B cell (primary cell): ENCODE results near the gene COL5A2. TPM values are rescaled to one million over a fixed set of nuclear protein-coding genes. Genes with fewer than 3 reads are reported as not detected.

Experiments used
- ATAC-seq: fragments of 200-7000 bp; cut with Tn5 transposase; one replicate; pipeline ENCODE4 v1.10.0; 2021; ENCODE audit warnings: low read depth, mild to moderate bottlenecking, moderate number of reproducible peaks, moderate library complexity
- CTCF ChIA-PET: fragments of 350-600 bp; sonication (Branson Sonifier 250); formaldehyde crosslinking; loops from one replicate; lab custom pipeline; 2021; ENCODE audit warnings: antibody characterized with exemption, inconsistent platforms; lab: Charles Lee
- POLR2A ChIA-PET: fragments of 350-600 bp; sonication (Branson Sonifier 250); formaldehyde crosslinking; loops from one replicate; lab custom pipeline; 2021; ENCODE audit warnings: antibody characterized with exemption; lab: Charles Lee
- DNase-seq: peaks from one replicate; pipeline ENCODE4 v3.0.0; 2013
- H2AFZ ChIP-seq: 2 replicates; pipeline ENCODE4 v1.6.1; 2012; ENCODE audit warnings: mild to moderate bottlenecking, low read depth, low read length; ENCODE audit not compliant: insufficient read depth, poor library complexity, severe bottlenecking
- H3K27ac ChIP-seq, 2 donors: 1 replicate in 1 of 2; 2 replicates in 1 of 2; pipeline ENCODE4 v1.5.1; 2012 to 2013; ENCODE audit warnings: low read length in 2 of 2, mild to moderate bottlenecking in 2 of 2, moderate library complexity in 1 of 2
- H3K27me3 ChIP-seq, 4 experiments: fragments of 200-600 bp in 1 of 4; sonication (generic) in 1 of 4; replicated peaks in 1 of 4; 1 replicate in 2 of 4; 2 replicates in 2 of 4; pipeline versions ENCODE4 v1.6.1 to v1.7.0; 2013 to 2016; ENCODE audit warnings: low read length in 3 of 4, mild to moderate bottlenecking in 2 of 4, mixed read lengths in 1 of 4, moderate library complexity in 1 of 4; ENCODE audit not compliant: insufficient read depth in 4 of 4, control insufficient read depth in 3 of 4; ENCODE audit errors: control extremely low read depth in 1 of 4
- H3K36me3 ChIP-seq, 2 experiments: replicated peaks in 1 of 2; 1 replicate in 1 of 2; 2 replicates in 1 of 2; pipeline versions ENCODE4 v1.6.1 to v1.7.1; 2013; ENCODE audit warnings: low read length in 1 of 2; ENCODE audit not compliant: insufficient read depth in 2 of 2, control insufficient read depth in 1 of 2; ENCODE audit errors: control extremely low read depth in 1 of 2, extremely low read depth in 1 of 2
- H3K4me1 ChIP-seq, 2 donors: fragments of 200-600 bp in 1 of 2; sonication (generic) in 1 of 2; 1 replicate in 1 of 2; 2 replicates in 1 of 2; pipeline versions ENCODE4 v1.5.1 to v1.6.1; 2013 to 2017; ENCODE audit warnings: low read length in 2 of 2; ENCODE audit not compliant: control insufficient read depth in 2 of 2, insufficient read depth in 2 of 2
- H3K4me2 ChIP-seq: replicated peaks from 2 replicates; pipeline ENCODE3; 2012; ENCODE audit warnings: mild to moderate bottlenecking, low read depth, low read length; ENCODE audit not compliant: poor library complexity, severe bottlenecking
- H3K4me3 ChIP-seq, 5 experiments: fragments of 200-600 bp in 1 of 5; sonication (generic) in 1 of 5; 1 replicate in 3 of 5; 2 replicates in 2 of 5; pipeline versions ENCODE4 v1.5.1 to v1.7.0; 2011 to 2016; ENCODE audit warnings: low read length in 4 of 5, mild to moderate bottlenecking in 4 of 5, low read depth in 2 of 5, control low read depth in 1 of 5, moderate library complexity in 1 of 5; ENCODE audit not compliant: insufficient read depth in 1 of 5; ENCODE audit errors: control extremely low read depth in 1 of 5, extremely low read depth in 1 of 5
- H3K79me2 ChIP-seq: fragments of 200-600 bp; sonication (generic); one replicate; pipeline ENCODE4 v1.6.0; 2016; ENCODE audit warnings: low read length; ENCODE audit not compliant: control insufficient read depth, insufficient read depth
- H3K9ac ChIP-seq: fragments of 200-600 bp; sonication (generic); 2 replicates; pipeline ENCODE4 v1.6.1; 2017; ENCODE audit warnings: mild to moderate bottlenecking, low read length, moderate library complexity
- H3K9me3 ChIP-seq, 3 donors: one replicate each; pipeline versions ENCODE4 v1.6.1 to v1.7.1; 2013; ENCODE audit warnings: low read length in 2 of 3; ENCODE audit not compliant: control insufficient read depth in 2 of 3, insufficient read depth in 1 of 3; ENCODE audit errors: control extremely low read depth in 1 of 3
- H4K20me1 ChIP-seq: 2 replicates; pipeline ENCODE4 v1.6.0; 2012; ENCODE audit warnings: mild to moderate bottlenecking, low read length; ENCODE audit not compliant: insufficient read depth, control insufficient read depth, poor library complexity, severe bottlenecking
- H3K27ac Mint-ChIP-seq: one replicate; pipeline ENCODE4 v1.8.0; 2021; ENCODE audit warnings: mixed read lengths
- H3K27me3 Mint-ChIP-seq: one replicate; pipeline ENCODE4 v1.8.0; 2021; ENCODE audit warnings: mixed read lengths
- H3K4me1 Mint-ChIP-seq: one replicate; pipeline ENCODE4 v1.8.0; 2021; ENCODE audit warnings: mixed read lengths
- H3K4me3 Mint-ChIP-seq: one replicate; pipeline ENCODE4 v1.8.0; 2021; ENCODE audit warnings: mixed read lengths
- H3K9me3 Mint-ChIP-seq: one replicate; pipeline ENCODE4 v1.8.0; 2022; ENCODE audit warnings: mixed read lengths; ENCODE audit not compliant: insufficient read depth
- CTCF ChIP-seq: fragments of 200-600 bp; IDR thresholded peaks from one replicate; pipeline ENCODE4 v1.8.0; 2022; ENCODE audit warnings: antibody characterized with exemption, mild to moderate bottlenecking
- EZH2 ChIP-seq: IDR thresholded peaks from 2 replicates; pipeline ENCODE4 v1.6.1; 2012; ENCODE audit warnings: borderline replicate concordance, low read depth, mild to moderate bottlenecking, moderate library complexity, low read length; ENCODE audit not compliant: insufficient read depth, poor library complexity, severe bottlenecking
- WGBS: methylation state at CpG from one replicate; pipeline ENCODE4 v1.1.5; 2013; ENCODE audit warnings: missing lambda C conversion rate; ENCODE audit not compliant: insufficient coverage; 5-methylcytosine and 5-hydroxymethylcytosine counted together
- intact Hi-C: fragments of 100-400 bp; cut with micrococcal nuclease; formaldehyde crosslinking; loops from one replicate; pipeline ENCODE4 v1.10.0; 2022
- polyA minus RNA-seq: library from RNA; depleted of rRNA, polyadenylated mRNA; stranded (reverse); fragments of >200 nt; gene quantifications from 2 replicates; pipeline ENCODE4 v1.2.3, GENCODE V29; 2012
- polyA plus RNA-seq: library from polyadenylated mRNA; depleted of rRNA; stranded (reverse); fragments of >200 nt; gene quantifications from 2 replicates; pipeline ENCODE4 v1.2.3, GENCODE V29; 2012
- total RNA-seq, 2 donors: library from RNA; stranded (reverse); fragments of 120-200 nt in 1 of 2; gene quantifications; 1 replicate in 1 of 2; 2 replicates in 1 of 2; pipeline versions ENCODE4 v1.2.3 to v1.2.4, GENCODE V29; 2013 to 2022

The COL5A2 gene
- total RNA-seq = 0.44 and 0.66 TPM in 2 replicates
- 12.6 TPM for total RNA-seq (2013)
- polyA plus RNA-seq = 0.22 and 0.45 TPM in 2 replicates
- polyA minus RNA-seq = 0.86 and 1.1 TPM in 2 replicates

- Histone ChIP-seq H3K9me3 (peaks cover 0 to 7% (median 0%) of the 10 kb centered on the region in 3 donors), H3K36me3 (no peaks in the 10 kb centered on the region), H3K4me3 (no peak within 1 kb of the TSS), H4K20me1 (no peaks in the 10 kb centered on the region), H3K4me1 (no peaks in the 10 kb centered on the region), H2AFZ (no peak within 1 kb of the TSS), H3K27ac (no peak within 1 kb of the TSS), H3K27me3 (peaks cover 0 to 3% (median 0%) of the 10 kb centered on the region in 4 experiments), H3K9ac (no peak within 1 kb of the TSS), H3K79me2 (no peaks in the 10 kb centered on the region), H3K4me2 (no peak within 1 kb of the TSS)
- H3K27ac Mint-ChIP-seq = no peak within 1 kb of the TSS
- POLR2A ChIA-PET = no interaction called here
- intact Hi-C loops = no loop called here
- H3K4me3 Mint-ChIP-seq = no peak within 1 kb of the TSS
- WGBS = 11% methylated on average over 3 of the region's 6 CpGs
- no peaks in the 10 kb centered on the region for H3K4me1 Mint-ChIP-seq
- H3K27me3 Mint-ChIP-seq = peaks cover 19% of the 10 kb centered on the region
- no peaks in the 10 kb centered on the region for H3K9me3 Mint-ChIP-seq
- TF ChIP-seq CTCF (no peak), EZH2 (no peak)
- no peak for DNase-seq
- no peak for ATAC-seq
- CTCF ChIA-PET = interaction anchor here (1.2 kb wide), 1 partner anchor 85 kb away, joined by 3 read pairs; no protein-coding TSS in a partner anchor
Measured at GRCh38 chr2:189179570-189179950, at the start of gene COL5A2. Gene COL5A2 (minus strand): TSS chr2:189179761. CDS start chr2:189179604, 157 bp downstream.

DNA sequence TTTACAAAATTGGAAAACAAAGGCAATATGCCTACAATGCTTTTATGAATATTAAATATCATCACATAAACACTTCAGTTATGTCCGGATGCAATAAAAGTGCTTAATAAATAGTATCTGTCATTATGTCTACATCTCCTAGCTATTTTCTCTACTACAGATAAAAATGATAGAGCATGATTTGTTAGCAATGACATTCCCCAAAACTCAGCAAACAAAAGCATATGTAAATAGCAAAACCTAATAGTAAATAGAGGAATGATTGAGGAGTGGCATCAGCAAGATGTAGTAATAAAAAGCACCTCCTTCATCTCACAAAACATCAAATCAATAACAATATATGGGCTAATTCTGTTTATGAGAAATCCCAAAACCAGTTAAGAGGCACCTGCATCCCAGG, 46.5 kb upstream of the COL5A2 start:
- DNase-seq = no peak
- H3K4me2 ChIP-seq = no peak overlapping the region
- ATAC-seq = no peak
- Mint-ChIP-seq H3K27ac (no peak overlapping the region), H3K9me3 (no peaks in the 10 kb centered on the region), H3K4me3 (no peak overlapping the region), H3K27me3 (peaks cover 8% of the 10 kb centered on the region), H3K4me1 (no peaks in the 10 kb centered on the region)
- ChIA-PET CTCF (no interaction called here), POLR2A (no interaction called here)
- no peaks in the 10 kb centered on the region for H3K4me1 ChIP-seq
- no peak overlapping the region for H2AFZ ChIP-seq
- no peak overlapping the region for H3K4me3 ChIP-seq
- H3K9me3 ChIP-seq = no peaks in the 10 kb centered on the region
- WGBS = no CpG with 5 or more reads among the region's 1 CpG
- no peaks in the 10 kb centered on the region for H3K79me2 ChIP-seq
- no peaks in the 10 kb centered on the region for H3K36me3 ChIP-seq
- intact Hi-C loops = no loop called here
- H3K27ac ChIP-seq = no peak overlapping the region
- no peaks in the 10 kb centered on the region for H4K20me1 ChIP-seq
- H3K27me3 ChIP-seq = no peaks in the 10 kb centered on the region
- TF ChIP-seq EZH2 (no peak), CTCF (no peak)
- no peak overlapping the region for H3K9ac ChIP-seq
